Measurements from ENCODE around the gene HECW1. TPM values are rescaled to one million over a fixed set of nuclear protein-coding genes. Genes with fewer than 3 reads are reported as not detected.
"Not testable (repeated sequence)": the region's sequence is repeated elsewhere in the genome, so short reads cannot be mapped to it uniquely, and the experiment has no call there.

HECW1 gene
- total RNA-seq, 6 donors from 2014 or later: 0.10 to 1.0 (median 0.76) TPM; not detected in 1

DNA sequence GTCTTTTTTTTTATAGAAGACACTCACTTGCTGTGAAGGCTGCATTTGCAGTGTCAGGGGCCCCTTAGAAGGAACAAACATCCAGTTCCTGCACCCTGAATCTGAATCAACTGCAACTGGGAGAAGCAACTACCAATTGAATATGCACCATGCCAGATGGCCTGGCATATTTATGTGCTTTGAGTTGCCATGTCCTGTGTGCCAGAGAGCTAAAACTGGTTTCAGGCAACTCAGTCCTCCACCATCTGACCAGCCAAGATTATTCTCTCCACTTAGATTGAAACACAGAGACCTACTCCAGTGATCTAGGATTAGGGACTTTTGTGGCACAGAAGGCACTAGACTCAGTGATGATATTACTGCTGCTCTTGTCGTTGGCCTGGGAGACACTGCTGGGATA is 225.4 kb downstream of the HECW1 start:
- no peaks in the 10 kb centered on the region for H3K4me1 ChIP-seq
- WGBS, 2 donors: 79 to 82% methylated on average over 1 of the region's 1 CpG
- no peak overlapping the region for H3K4me3 ChIP-seq
- ATAC-seq (ENCODE audit: low FRiP score in 2 of 2) (no peak), DNase-seq (no peak)
- H3K27ac ChIP-seq: no peak overlapping the region
- H3K27me3 ChIP-seq: no peaks in the 10 kb centered on the region
- no peaks in the 10 kb centered on the region for H3K9me3 ChIP-seq
- TF ChIP-seq EP300 (IDR thresholded peaks at IDR 0.05): no peak
- no peak for TF ChIP-seq POLR2A (IDR thresholded peaks at IDR 0.05)
- TF ChIP-seq POLR2AphosphoS5 (IDR thresholded peaks at IDR 0.05): no peak
- TF ChIP-seq, protein P1, sequence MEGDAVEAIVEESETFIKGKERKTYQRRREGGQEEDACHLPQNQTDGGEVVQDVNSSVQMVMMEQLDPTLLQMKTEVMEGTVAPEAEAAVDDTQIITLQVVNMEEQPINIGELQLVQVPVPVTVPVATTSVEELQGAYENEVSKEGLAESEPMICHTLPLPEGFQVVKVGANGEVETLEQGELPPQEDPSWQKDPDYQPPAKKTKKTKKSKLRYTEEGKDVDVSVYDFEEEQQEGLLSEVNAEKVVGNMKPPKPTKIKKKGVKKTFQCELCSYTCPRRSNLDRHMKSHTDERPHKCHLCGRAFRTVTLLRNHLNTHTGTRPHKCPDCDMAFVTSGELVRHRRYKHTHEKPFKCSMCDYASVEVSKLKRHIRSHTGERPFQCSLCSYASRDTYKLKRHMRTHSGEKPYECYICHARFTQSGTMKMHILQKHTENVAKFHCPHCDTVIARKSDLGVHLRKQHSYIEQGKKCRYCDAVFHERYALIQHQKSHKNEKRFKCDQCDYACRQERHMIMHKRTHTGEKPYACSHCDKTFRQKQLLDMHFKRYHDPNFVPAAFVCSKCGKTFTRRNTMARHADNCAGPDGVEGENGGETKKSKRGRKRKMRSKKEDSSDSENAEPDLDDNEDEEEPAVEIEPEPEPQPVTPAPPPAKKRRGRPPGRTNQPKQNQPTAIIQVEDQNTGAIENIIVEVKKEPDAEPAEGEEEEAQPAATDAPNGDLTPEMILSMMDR (IDR thresholded peaks at IDR 0.05): no peak
- H3K36me3 ChIP-seq: no peaks in the 10 kb centered on the region

DNA sequence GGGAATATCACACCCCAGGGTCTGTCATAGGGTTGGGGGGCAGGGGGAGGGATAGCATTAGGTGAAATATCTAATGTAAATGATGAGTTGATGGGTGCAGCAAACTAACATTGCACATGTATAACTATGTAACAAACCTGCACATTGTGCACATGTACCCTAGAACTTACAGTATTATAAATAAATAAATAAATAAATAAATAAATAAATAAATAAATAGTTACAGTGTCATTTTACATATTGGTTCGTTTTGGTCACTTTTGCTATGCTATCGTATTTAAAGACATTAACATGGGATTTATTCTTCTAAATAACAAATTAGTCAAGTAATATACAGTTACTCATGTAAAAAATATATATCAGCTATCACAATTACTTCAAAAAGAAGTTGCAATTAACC is 228.7 kb downstream of the HECW1 start:
- ATAC-seq (ENCODE audit: low FRiP score in 2 of 2): no peak
- Histone ChIP-seq H3K36me3 (no peaks in the 10 kb centered on the region), H3K9me3 (no peaks in the 10 kb centered on the region), H3K4me1 (no peaks in the 10 kb centered on the region), H3K27ac (no peak overlapping the region), H3K4me3 (no peak overlapping the region), H3K27me3 (no peaks in the 10 kb centered on the region)
- TF ChIP-seq, protein P1 (IDR thresholded peaks at IDR 0.05): no peak
- TF ChIP-seq EP300 (IDR thresholded peaks at IDR 0.05) (no peak), POLR2AphosphoS5 (IDR thresholded peaks at IDR 0.05) (no peak), POLR2A (IDR thresholded peaks at IDR 0.05) (no peak)
- 81 to 83% methylated on average over 2 of the region's 2 CpGs for WGBS, 2 donors
- DNase-seq: no peak

DNA sequence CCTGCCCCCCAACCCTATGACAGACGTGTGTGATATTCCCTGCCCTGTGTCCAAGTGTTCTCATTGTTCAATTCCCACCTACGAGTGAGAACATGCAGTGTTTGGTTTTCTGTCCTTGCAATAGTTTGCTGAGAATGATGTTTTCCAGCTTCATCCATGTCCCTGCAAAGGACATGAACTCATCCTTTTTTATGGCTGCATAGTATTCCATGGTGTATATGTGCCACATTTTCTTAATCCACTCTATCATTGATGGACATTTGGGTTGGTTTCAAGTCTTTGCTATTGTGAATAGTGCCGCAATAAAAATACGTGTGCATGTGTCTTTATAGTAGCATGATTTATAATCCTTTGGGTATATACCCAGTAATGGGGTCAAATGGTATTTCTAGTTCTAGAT is 231.0 kb downstream of the HECW1 start:
- H3K27me3 ChIP-seq; DNase-seq; H3K27ac ChIP-seq; H3K4me1 ChIP-seq; H3K36me3 ChIP-seq; H3K4me3 ChIP-seq; ATAC-seq (ENCODE audit: low FRiP score in 2 of 2); H3K9me3 ChIP-seq: not testable (repeated sequence)
- 81 to 94% methylated on average over 4 of the region's 4 CpGs for WGBS, 2 donors

DNA sequence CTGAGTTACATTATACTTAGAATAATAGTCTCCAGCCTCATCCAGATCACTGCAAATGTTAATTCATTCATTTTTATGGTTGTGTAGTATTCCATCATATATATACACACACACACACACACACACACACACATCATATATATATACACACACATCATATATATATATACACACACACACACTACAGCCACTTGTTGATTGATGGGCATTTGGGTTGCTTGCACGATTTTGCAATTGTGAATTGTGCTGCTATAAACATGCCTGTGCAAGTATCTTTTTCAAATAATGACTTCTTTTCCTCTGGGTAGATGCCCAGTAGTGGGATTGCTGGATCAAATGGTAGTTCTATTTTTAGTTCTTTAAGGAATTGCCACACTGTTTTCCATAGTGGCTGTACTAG is 233.2 kb downstream of the HECW1 start:
- not testable (repeated sequence) for DNase-seq; H3K4me1 ChIP-seq; H3K4me3 ChIP-seq; H3K36me3 ChIP-seq; ATAC-seq (ENCODE audit: low FRiP score in 2 of 2); H3K9me3 ChIP-seq; H3K27ac ChIP-seq; H3K27me3 ChIP-seq
- WGBS, 2 donors: 33 to 58% methylated on average over 1 of the region's 1 CpG

DNA sequence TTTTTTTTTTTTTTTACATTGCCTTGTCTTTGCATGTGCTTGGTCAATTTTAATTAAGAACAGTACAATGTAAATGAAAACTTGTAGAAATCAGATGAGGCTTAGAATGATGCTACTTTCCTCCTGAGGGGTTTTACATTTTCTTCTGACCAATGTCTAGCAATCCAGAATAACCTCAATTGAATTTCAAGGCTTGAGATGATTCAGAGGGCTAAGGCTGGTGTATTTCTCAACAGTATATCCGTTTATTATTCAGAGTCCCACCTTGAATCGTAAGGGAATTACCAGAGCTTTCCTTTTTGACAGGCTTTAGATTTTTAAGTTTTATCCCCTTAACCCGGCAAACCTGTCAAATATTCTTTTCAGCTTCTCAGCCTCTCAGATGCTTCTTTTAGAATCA is 239.2 kb downstream of the HECW1 start:
- DNase-seq: no peak
- H3K27ac ChIP-seq: no peak overlapping the region
- no peak overlapping the region for H3K4me3 ChIP-seq
- ATAC-seq (ENCODE audit: low FRiP score in 2 of 2): no peak
- 74 to 82% methylated on average over 3 of the region's 3 CpGs for WGBS, 2 donors
- H3K4me1 ChIP-seq: no peaks in the 10 kb centered on the region
- no peaks in the 10 kb centered on the region for H3K36me3 ChIP-seq
- TF ChIP-seq EP300 (IDR thresholded peaks at IDR 0.05) (no peak), POLR2AphosphoS5 (IDR thresholded peaks at IDR 0.05) (no peak), POLR2A (IDR thresholded peaks at IDR 0.05) (no peak)
- TF ChIP-seq, protein P1 (IDR thresholded peaks at IDR 0.05): no peak
- no peaks in the 10 kb centered on the region for H3K27me3 ChIP-seq
- H3K9me3 ChIP-seq: no peaks in the 10 kb centered on the region

DNA sequence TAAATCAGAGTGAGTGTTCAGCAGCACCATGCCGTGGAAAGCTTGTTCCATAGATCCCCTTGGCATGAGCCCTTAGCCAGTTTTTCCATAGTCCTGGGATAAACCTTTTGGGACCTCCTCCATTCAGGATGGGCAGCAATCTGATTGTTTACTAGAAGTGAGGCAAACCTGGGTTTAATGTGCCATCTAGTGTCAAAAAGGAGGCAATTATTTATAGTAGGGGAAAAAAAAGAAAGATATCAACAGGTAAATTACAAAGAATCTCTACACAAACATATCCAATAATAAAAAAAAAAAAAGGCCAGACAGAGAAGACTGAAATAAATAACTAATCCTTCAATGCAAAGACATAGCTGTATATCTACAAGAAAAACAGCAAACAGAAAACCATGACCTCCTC is 241.5 kb downstream of the HECW1 start:
- 88 to 100% methylated on average over 1 of the region's 1 CpG for WGBS, 2 donors
- no peaks in the 10 kb centered on the region for H3K9me3 ChIP-seq
- H3K4me1 ChIP-seq: no peaks in the 10 kb centered on the region
- TF ChIP-seq POLR2A (IDR thresholded peaks at IDR 0.05) (no peak), POLR2AphosphoS5 (IDR thresholded peaks at IDR 0.05) (no peak), EP300 (IDR thresholded peaks at IDR 0.05) (no peak)
- TF ChIP-seq, protein P1 (IDR thresholded peaks at IDR 0.05): no peak
- DNase-seq (no peak), ATAC-seq (ENCODE audit: low FRiP score in 2 of 2) (no peak)
- H3K4me3 ChIP-seq: no peak overlapping the region
- no peak overlapping the region for H3K27ac ChIP-seq
- H3K36me3 ChIP-seq: no peaks in the 10 kb centered on the region
- H3K27me3 ChIP-seq: no peaks in the 10 kb centered on the region

Measured in upper lobe of left lung (tissue), 6 donors.